Nucleus accumbens (tissue), 56 donors: ENCODE data around the gene PDZRN4.
A peak's percentile ranks its signal among the peaks of the same experiment; 100 is the strongest.
"Not testable (repeated sequence)": the region's sequence is repeated elsewhere in the genome, so short reads cannot be mapped to it uniquely, and the experiment has no call there.

ENCODE experiments used
- DNase-seq, 56 donors: peaks; one replicate each; lab custom pipeline; 2025; lab: John Stamatoyannopoulos, UW

Gene PDZRN4

DNA sequence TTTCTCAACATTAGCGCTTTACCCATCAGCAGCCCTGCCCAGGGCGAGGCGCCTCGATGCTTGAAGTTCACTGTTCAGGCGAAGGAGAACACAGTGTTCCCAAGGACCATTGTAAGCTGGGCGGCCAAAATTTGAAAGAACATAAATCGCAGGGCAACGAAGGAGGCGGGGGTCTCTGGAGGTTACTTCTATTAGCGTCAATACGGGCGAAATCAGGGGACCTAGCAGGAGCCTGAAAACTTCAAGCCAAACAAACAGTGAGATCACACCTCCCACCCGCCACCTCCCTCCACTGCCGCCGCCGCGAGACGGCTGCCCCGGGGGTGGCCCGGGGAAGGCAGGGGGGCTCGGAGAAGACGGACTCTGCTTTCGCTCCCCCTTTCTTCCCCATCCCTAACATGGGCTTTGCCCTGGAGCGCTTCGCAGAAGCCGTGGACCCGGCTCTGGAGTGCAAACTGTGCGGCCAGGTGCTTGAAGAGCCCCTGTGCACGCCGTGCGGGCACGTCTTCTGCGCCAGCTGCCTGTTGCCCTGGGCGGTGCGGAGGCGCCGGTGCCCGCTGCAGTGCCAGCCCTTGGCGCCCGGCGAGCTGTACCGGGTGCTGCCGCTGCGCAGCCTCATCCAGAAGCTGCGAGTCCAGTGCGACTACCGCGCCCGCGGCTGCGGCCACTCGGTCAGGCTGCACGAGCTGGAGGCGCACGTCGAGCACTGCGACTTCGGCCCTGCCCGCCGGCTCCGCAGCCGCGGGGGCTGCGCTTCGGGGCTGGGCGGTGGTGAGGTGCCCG, at the start of gene PDZRN4:
TSS of gene PDZRN4 (plus strand) at position 263 of the 783 bp plus-strand sequence.
- DNase-seq: peak in 5 of 56 donors; percentile 14 to 28 (median 22)

DNA sequence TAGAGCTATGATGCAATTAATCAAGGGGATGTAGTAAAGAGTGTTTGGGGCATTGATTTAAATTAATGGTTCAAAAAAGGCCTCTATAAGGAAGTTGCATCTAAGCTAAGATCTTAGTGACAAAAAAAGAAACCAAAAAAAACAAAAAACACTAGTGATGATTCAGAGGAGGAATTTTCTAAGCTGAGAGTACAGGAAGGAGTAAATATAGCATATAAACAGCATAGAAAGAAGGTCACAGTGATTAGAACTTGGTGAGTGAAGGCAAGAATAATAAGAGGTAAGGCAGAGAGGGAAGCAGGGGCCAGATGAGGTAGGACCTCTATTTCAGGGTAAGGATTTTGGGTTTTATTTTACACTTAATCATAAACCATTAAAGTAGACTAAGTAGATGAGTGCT, 48.0 kb upstream of the PDZRN4 start:
- no peak for DNase-seq

DNA sequence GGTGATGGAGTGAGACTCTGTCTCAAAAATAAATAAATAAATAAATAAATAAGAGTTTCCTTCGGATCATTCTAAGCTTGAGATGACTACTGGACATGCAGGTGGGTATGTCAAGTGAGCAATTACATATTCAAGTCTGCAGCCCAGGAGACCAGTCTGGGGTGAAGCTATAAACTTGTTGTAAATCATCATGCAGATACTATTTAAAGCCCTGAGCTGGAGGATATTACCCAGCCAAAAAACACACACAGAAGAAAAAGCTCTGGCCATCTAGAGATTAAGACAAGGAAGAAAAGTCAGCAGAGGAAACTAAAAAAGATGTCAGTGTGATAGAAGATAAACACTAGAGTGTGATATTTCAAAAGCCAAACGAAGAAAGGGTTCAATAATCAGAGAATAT, 47.0 kb upstream of the PDZRN4 start:
- no peak for DNase-seq

DNA sequence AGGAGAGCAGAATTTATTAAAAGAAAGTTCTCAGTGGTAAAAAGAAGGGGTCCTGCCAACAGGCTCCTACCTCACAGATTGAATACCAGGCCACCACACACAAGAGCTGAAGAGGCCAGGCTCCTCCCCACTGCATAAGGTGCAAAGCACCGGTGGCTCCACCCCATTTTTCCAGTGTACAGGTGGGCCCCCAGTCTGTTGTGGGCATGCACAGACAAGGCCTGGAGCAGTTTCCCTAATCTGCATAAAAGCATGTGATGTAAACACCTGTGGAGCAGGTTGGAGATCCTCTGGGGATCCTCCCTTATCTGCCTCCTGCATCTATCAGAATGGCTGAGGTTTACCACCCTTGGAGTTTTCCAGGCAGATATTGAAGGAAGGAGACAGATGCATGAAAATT, 45.7 kb upstream of the PDZRN4 start:
- DNase-seq: no peak

DNA sequence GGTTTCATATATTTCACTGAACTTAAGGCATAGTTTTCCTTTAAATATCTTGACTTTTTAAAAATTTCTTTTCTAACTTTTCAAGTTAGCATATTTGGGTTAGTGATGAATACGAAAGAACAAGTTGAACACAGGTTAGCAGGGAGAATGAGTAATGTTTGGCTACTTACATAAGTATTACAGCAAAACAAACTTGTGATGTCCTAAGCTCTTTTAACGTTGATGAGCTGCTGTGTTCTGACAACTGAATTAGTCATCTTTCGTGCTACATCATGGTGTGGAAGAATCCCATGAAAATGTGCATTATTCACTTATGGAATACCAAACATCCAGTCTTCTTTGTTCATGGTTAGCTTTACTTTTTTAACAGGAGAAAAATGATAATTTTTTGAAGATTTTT, 36.3 kb upstream of the PDZRN4 start:
- no peak for DNase-seq

DNA sequence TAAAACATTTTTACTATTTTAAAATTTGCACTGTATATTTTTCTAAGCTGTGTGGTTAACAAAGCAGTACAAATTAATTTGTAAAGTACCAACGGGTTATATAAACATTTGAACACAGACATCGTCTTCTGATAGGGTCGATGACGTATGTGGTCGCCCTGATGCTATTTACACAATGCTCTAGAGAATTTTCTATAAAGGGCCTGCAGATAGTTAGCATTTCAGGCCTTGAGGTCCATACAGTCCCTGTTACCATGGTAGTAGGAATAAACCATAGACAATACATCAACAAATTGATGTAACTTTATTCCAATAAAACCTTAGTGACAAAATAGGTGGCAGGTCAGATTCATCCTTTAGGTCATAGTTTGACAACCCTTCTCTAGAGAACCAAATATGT, 25.7 kb upstream of the PDZRN4 start:
- DNase-seq: no peak

DNA sequence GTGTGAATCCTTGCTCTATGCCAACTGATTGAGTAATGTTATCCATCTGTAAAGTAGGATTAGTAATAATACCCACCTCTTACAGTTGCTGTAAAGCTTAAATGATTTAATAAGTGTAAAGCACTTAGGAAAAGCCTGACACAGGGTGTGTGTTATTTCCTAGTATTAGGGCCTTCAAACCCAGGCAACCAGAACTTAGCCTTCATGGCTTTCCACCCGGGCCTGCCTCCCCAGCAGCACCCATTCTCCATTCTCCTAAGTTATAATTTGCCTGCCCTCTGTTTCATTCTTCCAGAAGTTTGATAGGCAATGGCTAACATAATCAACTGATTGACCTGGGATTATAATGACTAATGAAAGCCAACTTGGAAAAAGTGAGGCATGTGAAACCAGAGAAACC, 20.4 kb upstream of the PDZRN4 start:
- no peak for DNase-seq

DNA sequence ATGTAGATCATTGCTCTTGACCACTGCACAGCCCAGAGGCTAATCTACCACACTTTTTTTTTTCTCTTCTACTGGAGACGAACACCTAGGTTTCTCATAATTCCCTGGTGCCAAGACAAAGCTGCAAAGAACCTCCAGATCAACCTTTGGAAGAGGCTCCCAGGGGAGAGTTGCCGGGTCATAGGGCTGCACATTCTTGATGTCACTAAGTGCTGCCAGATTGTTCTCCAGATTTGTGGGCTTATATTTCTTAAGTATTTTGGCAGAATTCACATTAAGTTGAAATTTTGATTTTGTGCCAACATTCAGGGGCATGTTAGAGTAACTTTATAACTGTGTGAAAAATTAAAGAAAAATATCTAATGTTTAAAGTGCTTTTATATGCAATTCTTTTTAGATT, 13.5 kb upstream of the PDZRN4 start:
- no peak for DNase-seq

DNA sequence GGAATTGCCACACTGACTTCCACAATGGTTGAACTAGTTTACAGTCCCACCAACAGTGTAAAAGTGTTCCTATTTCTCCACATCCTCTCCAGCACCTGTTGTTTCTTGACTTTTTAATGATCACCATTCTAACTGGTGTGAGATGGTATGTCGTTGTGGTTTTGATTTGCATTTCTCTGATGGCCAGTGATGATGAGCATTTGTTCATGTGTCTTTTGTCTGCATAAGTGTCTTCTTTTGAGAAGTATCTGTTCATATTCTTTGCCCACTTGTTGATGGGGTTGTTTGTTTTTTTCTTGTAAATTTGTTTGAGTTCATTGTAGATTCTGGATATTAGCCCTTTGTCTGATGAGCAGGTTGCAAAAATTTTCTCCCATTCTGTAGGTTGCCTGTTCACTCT, 8.6 kb upstream of the PDZRN4 start:
- DNase-seq: not testable (repeated sequence)

DNA sequence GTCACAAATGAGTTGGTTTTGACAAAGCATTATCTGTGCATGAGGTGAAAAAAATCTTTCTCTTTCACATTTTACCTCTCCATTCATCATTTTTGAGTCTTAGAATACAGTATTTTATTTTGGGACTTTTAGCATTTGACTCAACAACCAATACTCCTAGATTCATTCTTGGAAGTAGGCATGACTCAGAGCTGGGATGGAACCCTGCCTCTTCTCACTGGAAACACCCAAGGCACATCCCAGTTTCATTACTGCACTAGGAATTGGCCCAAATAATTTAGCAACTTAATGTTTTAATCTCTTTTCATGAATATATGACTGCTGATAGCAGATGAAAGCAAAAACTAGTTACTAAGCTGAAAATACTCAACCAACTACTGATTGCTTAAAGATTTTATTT, 3.3 kb upstream of the PDZRN4 start:
- no peak for DNase-seq

DNA sequence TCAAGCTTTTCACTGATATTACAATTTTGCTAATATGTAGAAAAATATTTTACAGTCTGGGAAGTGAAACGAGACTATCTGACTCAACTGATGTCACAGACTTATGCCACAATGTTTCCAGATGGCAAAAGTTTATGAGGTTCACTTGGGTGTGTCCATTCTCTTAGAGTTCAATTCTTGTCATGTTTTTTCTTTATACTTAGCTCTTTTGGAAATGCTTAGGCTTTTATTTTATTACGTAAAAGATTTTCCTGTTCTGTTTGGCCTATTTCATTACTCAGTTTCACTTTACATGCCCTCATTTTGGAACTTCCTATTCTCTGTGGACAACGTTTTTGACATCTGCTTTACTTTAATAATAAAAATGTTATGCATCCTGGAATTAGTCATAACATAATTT, 2.1 kb upstream of the PDZRN4 start:
- no peak for DNase-seq

DNA sequence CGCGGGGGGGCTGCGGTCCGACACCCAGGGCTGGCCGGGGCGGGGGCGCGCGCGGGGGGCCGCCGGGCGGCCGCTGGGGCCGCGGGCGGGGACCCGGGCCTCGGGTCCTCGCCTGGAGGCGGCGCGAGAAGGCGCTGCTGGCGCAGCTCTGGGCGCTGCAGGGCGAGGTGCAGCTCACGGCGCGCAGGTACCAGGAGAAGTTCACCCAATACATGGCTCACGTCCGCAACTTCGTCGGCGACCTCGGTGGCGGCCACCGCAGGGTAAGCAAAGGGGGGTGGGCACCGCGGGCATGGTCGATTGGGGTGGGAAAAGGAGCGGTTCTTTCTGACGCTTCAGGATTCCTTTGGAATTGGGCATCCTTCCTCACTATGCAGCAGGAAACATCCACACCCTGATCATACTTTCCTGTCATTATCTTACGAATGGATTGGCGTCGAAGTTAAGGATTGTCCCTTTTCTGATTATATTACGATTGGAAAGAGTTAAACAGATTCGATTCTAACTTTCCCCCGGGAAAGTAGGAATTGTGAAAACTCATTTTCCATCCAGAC, 798 bp downstream of the PDZRN4 start:
- no peak for DNase-seq

DNA sequence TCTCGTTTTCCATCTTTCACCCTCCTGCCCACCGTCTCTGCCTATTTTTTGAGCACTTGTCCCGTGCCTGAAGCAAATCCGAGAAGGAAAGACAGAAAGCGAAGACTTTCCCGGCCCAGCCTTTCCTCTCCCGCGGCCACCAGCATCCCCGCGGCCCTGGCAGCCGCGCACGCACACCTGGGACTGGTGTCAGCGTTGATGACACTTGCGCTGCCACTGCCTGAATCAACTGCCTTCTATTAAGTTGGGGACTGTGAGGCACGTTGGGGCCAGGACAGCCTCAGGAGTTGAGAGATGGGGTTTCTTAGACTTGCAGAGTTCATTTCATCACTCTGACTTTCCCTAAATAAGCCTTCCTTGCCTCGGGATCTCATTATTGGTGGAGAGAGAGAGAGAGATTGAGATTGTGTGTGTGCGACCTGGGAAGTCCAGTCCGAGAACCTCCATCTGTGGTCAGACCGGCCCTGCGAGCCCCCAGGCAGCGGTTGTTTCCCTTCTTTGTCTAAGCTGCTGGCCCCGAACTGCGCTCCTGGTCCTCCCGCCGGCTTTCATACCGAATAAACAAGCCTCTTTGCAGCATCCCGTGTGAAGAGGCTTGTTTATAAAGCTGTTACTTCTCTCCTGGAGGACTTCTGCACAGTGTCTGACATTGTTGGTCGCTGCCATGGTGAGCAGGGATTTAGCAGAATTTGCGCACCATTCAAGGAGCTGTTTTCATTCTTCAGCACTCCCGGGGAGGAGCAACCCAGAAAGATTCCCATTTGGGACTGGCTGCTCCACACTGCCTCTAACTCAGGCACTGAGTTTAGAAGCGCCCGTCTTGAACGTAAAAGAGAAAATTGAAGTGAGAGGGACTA, 1.5 kb downstream of the PDZRN4 start:
- peak in 9 of 56 donors; percentile 4 to 38 (median 15) for DNase-seq

DNA sequence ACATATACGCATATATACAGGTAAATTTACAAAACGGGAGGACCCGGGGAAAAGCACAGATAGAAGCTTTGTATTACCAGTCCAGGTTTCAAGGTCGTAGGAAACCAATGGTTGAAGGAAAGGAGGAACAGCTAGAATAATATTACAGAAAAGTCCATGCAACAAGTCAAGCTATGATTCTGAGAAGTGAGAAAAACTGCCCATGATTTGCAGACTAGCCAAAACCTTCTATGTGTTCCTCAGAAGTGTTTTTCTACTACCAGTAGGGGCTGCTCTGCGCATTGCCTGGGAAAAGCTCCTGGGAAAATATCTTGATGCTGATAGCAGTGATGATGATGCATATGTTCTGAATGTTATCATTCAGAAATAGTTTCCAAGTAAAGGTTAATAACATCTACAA, 2.2 kb downstream of the PDZRN4 start:
- peak in 11 of 56 donors; percentile 1 to 45 (median 23) for DNase-seq

DNA sequence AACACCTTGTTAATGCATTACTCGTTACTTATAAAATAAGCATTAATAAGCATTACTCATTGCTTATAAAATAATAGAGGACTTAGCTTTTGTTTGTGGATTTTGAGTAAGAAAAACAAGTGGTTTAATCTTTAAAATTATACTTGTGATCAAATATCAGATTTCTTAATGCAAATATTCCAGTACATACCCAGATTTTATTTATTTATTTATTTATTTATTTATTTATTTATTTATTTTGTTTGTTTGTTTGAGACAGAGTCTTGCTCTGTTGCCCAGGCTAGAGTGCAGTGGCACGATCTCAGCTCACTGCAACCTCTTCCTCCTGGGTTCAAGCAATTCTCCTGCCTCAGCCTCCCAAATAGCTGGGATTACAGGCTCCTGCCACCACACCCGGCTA, 3.4 kb downstream of the PDZRN4 start:
- not testable (repeated sequence) for DNase-seq

DNA sequence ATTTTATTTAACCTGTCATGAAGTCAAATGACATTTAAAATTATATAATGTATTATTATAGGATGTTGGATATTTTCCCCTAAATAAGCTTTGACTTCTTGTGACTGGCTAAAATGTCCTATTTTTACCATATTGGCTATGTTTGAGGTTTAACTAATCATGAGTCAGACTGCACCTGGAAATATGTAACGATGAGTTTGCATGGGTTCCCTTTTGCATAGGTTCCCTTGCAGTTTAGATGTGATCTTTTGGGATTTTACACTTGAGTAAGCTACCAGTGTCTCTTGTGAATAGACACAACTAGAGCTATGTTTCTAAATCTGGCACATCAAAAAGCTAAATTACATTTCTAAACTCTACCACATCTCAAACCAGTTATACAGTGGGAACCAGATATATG, 5.2 kb downstream of the PDZRN4 start:
- no peak for DNase-seq

DNA sequence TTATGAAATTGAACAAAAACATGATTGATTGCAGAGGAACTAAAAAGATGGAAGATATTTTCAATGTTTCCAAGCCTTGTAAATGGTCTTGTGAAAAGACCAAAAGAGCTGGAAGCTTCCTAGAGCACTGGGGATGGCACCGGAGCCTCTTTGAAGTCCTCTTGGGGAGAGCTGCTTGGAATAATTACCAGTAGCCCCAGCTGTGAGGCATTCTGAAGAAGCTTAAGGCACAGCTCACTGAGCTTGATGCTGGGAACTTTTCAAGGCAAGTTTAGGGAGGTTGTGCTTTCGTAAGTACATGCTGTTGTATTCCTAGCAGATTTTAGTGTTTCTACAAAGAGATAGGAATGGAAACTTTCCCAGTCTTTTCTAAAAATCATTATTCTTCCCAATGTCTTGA, 13.9 kb downstream of the PDZRN4 start:
- DNase-seq: no peak

DNA sequence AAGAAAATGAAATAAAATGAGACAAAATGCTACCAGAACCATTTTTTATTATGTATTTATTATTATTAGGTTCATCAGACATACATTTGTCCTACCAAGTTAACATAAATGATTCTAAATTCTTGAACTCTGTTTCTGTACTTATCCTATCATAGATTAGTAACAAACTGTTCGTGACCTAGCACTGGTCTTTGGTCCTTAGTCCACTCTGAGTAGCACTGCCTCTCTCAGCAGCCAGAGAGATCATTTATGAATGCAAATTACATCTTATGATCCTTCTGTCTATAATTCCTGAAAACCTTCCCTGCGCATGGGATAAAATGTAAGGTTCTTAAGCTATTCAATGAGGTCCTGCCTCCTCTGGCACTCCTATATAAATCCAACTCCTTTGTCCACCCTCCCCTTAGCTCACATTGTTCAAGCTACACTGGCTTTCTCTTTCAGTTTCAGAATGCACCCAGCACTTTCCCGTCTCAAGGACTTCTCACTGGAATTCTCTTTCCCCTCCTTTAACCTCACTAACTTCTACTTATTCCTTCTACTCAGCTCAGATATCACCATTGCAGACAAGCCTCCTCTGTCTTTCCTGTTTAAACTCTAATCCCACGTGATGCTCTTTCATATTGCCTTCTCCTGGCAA, 17.1 kb downstream of the PDZRN4 start:
- no peak for DNase-seq

DNA sequence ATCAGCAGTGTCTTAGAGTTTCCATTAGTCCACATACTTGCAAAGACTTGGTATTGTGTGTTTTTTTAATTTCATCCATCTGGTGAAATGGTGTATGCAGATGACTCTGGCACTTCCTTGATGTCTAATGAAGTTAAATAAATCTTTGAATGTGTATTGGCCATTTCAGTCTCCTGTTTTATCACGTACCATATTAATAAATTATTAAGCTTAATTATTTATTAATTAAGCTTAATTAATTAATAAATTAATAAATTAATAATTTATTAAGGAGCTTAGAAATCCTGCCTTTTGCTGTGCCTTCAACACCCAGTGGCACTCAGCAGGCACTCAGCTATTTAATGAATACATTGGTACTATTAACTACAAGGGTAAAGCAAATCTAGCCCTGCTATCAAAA, 18.2 kb downstream of the PDZRN4 start:
- DNase-seq: no peak

DNA sequence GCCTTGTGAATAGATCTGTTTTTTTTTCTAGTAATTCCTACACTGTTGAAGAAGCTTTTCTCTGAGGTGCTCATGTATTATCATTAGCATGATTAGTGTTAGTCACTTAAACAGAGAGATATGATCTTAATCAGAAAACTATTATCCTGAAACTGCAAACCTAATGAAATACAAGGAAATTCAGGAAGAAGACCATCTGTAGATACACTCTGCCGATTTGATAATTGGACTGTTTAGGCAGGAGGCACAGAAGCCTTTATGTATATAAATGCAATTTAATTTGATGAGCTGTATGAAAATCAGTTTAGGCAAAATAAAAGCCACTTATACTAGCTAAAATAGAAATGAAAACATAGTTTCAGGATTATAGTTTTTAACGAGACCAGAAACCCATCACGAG, 23.3 kb downstream of the PDZRN4 start:
- no peak for DNase-seq

DNA sequence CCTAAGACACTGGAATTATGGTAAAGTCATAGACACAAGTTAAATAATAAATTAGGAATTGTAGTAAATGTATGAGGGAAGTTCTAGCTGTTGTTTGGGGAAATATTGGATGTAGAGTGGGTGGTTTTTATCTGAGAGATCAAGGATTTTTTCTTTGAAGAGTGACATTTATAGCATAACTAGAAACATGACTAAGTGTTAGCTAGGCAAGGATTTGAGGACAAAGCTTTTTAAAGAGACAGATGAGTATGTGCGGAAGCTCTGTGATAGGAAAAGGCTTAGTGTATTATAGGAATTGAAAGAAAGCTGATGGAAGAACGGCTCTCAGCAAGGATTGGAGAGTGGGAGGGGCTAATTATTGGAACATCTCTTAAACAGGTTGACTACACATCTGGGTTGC, 24.5 kb downstream of the PDZRN4 start:
- no peak for DNase-seq
